Loucy (cell line): ENCODE results near the gene LRRC42.

Experiments used
- CTCF ChIP-seq: fragments of 200-600 bp; sonication (generic); conservative IDR thresholded peaks from 2 replicates; pipeline ENCODE4 v1.5.1; 2014; ENCODE audit warnings: mild to moderate bottlenecking, antibody characterized with exemption, low read length
- EZH2phosphoT487 ChIP-seq: fragments of 200-600 bp; IDR thresholded peaks from 2 replicates; pipeline ENCODE4 v1.6.1; 2018; ENCODE audit warnings: antibody characterized with exemption, mild to moderate bottlenecking, moderate library complexity, borderline replicate concordance

DNA sequence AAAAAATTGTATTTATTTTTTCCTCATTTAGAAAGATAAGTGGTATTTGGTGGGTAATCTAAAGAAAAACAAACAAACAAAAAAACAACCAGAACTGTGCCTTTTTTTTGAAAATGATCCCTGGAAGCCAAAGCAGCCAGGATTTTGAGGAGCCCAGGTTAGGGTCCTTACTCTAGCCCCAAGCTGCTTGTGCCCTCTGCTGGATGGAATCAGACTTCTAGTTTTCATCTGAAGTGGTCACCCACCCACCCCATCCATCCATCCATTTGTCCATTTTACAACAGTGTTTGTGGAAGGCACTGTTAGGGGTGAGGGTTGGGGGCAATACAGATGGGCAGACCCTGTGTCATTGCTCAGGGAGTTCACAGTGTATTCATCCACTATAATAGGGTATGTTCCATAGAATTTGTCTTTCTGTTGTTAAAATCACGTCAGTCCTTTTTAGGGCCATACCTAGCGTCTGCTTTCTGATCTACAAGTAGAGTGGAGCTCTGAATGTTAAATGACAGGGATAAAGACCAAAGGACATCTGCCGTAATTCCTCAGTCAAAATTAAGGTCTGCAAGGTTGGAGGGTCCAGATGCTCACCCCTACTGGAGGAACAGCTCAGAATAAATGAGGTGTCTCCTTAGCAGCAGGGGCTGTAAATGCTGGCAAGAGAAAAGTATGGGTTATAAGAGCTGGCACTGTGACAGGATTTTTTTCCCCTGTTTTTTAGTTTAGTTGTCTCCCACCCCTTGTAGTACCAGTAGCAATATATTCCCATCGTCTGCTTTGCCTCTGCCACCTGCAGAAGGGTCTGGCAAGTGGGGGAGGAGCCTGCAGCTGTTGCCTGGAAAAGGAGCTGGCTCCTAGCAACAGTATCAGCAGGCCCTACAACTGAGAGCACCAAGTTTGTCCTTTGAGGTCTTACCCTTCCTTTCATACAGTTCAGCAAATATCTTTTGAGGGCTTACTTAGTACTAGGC lies 3.2 kb downstream of the LRRC42 start:
- TF ChIP-seq CTCF (peak; percentile 87), EZH2phosphoT487 (no peak)
